ENCODE data around the gene TRIM67. TPM values are rescaled to one million over a fixed set of nuclear protein-coding genes. Genes with fewer than 3 reads are reported as not detected.
"Not testable (repeated sequence)": the region's sequence is repeated elsewhere in the genome, so short reads cannot be mapped to it uniquely, and the experiment has no call there.

Gene TRIM67
- total RNA-seq, 1 donor from 2014 or later = not detected

- ATAC-seq (no peak), DNase-seq (no peak)
- Histone ChIP-seq H3K27ac (no peak overlapping the region), H3K4me3 (no peak overlapping the region), H3K27me3 (ENCODE audit: low read depth) (no peaks in the 10 kb centered on the region), H3K9me3 (no peaks in the 10 kb centered on the region), H3K36me3 (no peaks in the 10 kb centered on the region), H3K4me1 (no peaks in the 10 kb centered on the region)
- TF ChIP-seq CTCF (IDR thresholded peaks at IDR 0.05) = no peak
- intact Hi-C loops (cut with DNase I) = no loop called here
Observed at GRCh38 chr1:231124746-231125145, 37.1 kb upstream of the TRIM67 start.

- no peaks in the 10 kb centered on the region for H3K27me3 ChIP-seq (ENCODE audit: low read depth)
- ATAC-seq (no peak), DNase-seq (no peak)
- no peak for TF ChIP-seq CTCF (IDR thresholded peaks at IDR 0.05)
- H3K4me3 ChIP-seq = no peak overlapping the region
- no peak overlapping the region for H3K27ac ChIP-seq
- intact Hi-C loops (cut with DNase I) = no loop called here
- no peaks in the 10 kb centered on the region for H3K36me3 ChIP-seq
- H3K9me3 ChIP-seq = no peaks in the 10 kb centered on the region
- H3K4me1 ChIP-seq = no peaks in the 10 kb centered on the region
Observed at GRCh38 chr1:231125972-231126580, 35.8 kb upstream of the TRIM67 start.

GRCh38 chr1:231127106-231127505, 34.8 kb upstream of the TRIM67 start:
- DNase-seq; H3K4me3 ChIP-seq; H3K27me3 ChIP-seq (ENCODE audit: low read depth); intact Hi-C loops (cut with DNase I); H3K27ac ChIP-seq; H3K36me3 ChIP-seq; H3K9me3 ChIP-seq; ATAC-seq; H3K4me1 ChIP-seq: not testable (repeated sequence)

DNA sequence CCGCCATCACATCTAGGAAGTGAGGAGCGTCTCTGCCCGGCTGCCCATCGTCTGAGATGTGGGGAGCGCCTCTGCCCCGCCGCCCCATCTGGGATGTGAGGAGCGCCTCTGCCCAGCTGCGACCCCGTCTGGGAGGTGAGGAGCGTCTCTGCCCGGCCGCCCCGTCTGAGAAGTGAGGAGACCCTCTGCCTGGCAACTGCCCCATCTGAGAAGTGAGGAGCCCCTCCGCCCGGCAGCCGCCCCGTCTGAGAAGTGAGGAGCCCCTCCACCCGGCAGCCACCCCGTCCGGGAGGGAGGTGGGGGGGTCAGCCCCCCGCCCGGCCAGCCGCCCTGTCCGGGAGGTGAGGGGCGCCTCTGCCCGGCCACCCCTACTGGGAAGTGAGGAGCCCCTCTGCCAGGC, 33.4 kb upstream of the TRIM67 start:
- ATAC-seq; H3K9me3 ChIP-seq; intact Hi-C loops (cut with DNase I); DNase-seq; H3K27me3 ChIP-seq (ENCODE audit: low read depth); H3K27ac ChIP-seq; H3K4me3 ChIP-seq; H3K4me1 ChIP-seq; H3K36me3 ChIP-seq: not testable (repeated sequence)

DNA sequence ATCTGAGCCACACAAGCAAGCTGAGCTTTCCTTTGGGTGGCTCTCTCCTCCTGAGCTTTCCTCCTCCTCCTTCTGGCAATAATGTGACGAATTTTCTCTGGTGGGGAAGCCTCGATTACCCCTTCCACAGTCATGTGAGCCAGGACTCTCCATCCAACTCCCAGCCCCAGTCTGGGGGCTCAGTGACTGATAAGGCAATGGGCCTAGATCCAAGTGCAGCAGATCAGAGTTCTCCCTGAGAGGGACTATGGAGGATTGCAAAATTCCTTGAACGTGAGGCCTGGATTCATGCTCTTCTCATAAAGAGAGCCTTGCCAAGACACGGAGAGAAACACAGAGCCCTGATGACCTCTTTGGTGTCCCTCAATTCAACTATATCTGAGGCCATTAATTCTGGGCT, 31.3 kb upstream of the TRIM67 start:
- H3K4me3 ChIP-seq = no peak overlapping the region
- no peak for TF ChIP-seq CTCF (IDR thresholded peaks at IDR 0.05)
- no peaks in the 10 kb centered on the region for H3K4me1 ChIP-seq
- ATAC-seq = no peak
- H3K27ac ChIP-seq = no peak overlapping the region
- no peak for DNase-seq
- H3K27me3 ChIP-seq (ENCODE audit: low read depth) = no peaks in the 10 kb centered on the region
- intact Hi-C loops (cut with DNase I) = no loop called here
- H3K9me3 ChIP-seq = no peaks in the 10 kb centered on the region
- H3K36me3 ChIP-seq = no peaks in the 10 kb centered on the region

GRCh38 chr1:231132591-231132990, 29.3 kb upstream of the TRIM67 start:
- intact Hi-C loops (cut with DNase I); H3K4me1 ChIP-seq; H3K9me3 ChIP-seq; H3K36me3 ChIP-seq; DNase-seq; H3K27me3 ChIP-seq (ENCODE audit: low read depth); ATAC-seq; H3K27ac ChIP-seq; H3K4me3 ChIP-seq: not testable (repeated sequence)

GRCh38 chr1:231134624-231135023, 27.2 kb upstream of the TRIM67 start:
- Histone ChIP-seq H3K4me1 (peaks cover 9% of the 10 kb centered on the region), H3K27ac (no peak overlapping the region), H3K4me3 (no peak overlapping the region), H3K9me3 (no peaks in the 10 kb centered on the region), H3K36me3 (no peaks in the 10 kb centered on the region), H3K27me3 (ENCODE audit: low read depth) (no peaks in the 10 kb centered on the region)
- ATAC-seq (no peak), DNase-seq (no peak)
- TF ChIP-seq CTCF (IDR thresholded peaks at IDR 0.05) = no peak
- intact Hi-C loops (cut with DNase I) = no loop called here

Measured in lower lobe of right lung (tissue), 2 donors.